HG03196 (cell line): ENCODE data around the gene FGD2.
"Not testable (repeated sequence)": the region's sequence is repeated elsewhere in the genome, so short reads cannot be mapped to it uniquely, and the experiment has no call there.

Experiments
- ATAC-seq: cut with Tn5 transposase; IDR thresholded peaks from one replicate; pipeline ENCODE4 v1.9.1; 2021; ENCODE audit not compliant: unreplicated experiment

The FGD2 gene

DNA sequence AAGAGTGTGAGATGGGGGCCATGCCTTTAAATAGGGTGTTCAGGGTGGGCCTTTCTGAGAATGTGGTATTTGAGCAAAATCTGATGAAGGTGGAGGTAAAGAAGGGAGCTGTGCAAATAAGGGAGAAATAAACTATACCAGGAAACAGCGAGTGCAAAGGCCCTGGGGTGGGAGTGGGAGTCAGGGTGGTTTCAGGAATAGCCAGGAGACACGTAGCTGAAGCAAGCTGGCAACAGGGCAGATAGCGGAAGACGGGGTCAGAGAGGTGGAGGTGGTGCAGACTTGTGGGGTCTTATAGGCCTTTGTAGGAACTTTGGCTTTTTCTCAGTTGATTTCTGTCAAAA is 51.6 kb downstream of the FGD2 start:
- ATAC-seq, result no peak

DNA sequence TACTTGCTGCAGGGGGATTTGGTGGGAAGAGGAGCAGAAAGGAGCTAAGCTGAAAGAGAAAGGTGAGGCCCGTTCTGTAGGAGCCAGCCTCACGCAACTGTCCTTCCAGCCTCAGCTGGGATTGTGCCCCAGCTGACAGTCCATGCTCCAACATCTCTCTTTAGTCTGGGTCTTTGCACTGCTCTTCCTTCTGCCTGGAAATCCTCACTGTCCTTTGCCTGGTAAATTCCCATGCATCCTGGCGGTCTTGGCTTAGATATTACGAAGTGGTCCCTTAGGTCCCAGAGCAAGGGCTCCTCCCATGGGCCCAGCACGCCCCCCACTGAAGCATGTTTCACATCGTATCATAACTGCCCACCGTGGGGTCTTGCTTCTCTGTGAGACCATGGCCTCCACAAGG is 52.2 kb downstream of the FGD2 start:
- ATAC-seq, result no peak

DNA sequence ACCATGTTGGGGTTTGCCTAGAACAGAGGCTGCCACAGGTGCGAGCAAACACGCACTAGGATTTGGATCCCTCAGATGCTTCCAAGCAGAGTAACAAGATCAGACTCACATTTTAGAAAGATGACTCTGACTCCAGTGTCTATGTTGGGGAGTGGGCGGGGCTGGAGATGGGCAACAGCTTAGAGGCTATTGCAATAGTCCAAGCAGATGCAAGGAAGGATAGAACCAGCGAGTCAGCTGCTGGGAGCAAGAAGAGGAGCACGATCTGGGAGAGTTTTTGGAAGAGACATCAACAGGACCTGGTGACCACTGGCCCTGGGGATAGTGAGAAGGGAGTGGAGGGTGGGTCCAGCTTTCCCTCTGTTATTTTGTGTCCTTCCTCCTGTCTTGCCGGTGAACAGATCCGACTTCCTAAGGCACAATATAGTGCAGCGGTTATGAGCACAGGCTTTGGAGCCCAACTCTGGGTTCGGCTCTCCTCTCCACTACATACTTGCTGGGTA is 52.7 kb downstream of the FGD2 start:
- no peak for ATAC-seq

DNA sequence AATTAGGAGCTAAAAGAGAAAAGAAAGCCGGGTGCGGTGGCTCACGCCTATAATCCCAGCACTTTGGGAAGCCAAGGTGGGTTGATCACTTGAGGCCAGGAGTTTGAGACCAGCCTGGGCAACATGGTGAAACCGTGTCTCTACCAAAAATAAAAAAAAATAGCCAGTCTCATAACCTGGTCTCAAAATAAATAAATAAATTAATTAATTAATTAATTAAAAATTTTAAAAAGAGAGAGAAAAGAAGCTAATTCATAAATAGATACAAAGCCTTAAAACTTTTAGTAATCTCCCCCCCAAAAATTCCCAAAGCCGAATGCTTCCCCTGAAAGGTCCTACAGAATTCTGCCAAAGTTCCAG is 53.5 kb downstream of the FGD2 start:
- not testable (repeated sequence) for ATAC-seq

DNA sequence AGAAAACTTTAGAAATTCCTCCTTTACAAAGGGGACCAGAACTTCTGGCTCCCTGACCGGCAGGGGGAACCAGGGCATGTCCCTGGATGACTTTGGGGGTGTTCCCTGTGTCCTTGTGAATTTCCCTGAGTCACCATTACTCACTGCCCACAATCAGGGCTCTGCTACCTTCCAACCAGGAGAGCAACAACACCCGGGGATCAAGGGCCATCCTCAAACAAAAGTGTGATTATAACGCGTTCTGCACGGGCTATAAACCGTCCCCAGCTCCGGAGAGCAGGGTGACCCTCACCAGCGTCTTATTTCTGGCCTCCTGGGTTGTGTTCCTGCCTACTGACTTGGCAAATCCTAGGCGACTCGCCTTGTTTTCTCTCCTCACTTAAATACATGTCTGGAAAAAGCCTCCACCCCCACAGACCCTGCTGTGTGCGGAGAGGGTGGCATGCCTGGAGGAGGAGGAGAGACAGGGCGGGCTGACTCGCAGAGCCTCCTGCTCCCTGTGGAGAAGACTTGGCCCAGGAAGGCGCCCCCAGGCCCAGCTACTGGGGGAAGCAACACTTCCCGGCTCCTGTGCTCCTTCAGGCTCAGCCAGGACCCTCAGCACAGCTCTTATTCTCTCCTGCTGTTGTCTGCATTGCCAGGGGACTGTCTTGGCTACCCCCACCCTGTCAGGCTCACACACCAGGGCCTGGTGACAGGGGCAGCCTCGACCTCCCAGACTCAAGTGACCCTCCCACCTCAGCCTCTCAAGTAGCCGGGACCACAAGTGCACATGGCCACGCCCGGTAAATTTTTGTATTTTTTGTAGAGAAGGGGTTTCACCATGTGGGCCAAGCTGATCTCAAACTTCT is 54.1 kb downstream of the FGD2 start:
- no peak for ATAC-seq

DNA sequence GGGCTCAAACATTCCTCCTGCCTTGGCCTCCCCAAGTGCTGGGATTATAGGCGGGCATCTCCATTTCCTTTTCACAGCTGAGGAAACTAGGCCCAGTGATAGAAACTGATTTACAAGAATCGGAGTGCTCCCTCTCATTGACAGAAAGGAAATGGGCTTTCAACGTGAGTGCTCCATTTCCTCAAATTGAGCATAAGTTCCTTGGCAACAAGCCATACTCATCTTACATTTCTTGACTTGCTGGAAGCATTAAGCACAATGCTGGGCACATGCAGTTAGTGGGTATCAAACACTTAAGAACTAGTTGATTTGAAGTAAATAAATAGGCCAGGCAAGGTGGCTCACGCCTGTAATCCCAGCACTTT is 54.7 kb downstream of the FGD2 start:
- ATAC-seq, result no peak

DNA sequence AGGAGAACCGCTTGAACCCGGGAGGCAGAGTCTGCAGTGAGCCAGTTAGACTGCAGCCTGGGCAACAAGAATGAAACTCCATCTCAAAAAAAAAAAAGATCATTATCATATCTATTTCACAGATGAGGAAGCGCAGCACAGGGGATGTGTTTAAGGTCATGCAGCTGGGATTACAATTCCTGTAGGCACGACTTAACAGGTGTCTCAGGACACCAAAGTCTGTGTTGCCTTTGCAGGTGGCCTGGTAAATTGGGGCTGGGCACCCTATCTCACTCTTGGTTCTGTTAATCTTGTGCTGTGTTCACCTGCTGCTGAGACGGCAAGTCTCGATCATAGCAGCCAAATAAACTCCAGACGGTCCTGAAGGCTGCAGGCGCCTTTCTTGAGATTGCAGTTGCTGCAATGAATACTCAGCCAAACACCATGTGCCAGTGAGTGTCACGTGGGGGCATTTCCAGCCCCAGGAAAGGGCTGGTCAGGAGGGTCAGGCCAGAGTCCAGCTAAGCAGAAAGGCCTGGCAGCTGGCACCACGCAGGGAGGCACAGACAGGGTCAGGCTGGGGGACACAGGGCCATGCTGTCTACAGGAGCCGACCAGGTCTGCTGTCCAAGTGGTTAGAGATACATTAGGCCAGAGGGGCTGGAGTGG is 55.8 kb downstream of the FGD2 start:
- no peak for ATAC-seq

DNA sequence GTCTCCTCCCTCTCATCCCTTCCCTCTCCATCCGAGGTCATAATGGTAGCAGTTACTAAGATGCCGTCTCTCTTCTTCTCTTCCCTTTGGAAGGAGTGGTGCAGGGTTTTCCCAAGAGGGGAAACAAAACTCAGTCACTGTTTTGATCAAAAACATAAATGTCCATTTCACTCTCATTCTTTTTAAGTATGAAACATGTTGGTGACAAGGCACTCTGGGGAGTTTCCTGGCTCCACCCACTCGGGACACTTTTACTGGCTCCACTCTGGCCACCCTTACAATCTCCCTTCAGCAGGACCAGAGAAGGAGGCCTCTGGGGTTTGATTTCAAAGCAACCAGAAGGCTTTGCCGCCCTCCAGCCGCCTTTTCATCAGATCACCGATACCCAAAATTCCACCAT is 57.0 kb downstream of the FGD2 start:
- ATAC-seq, result no peak

DNA sequence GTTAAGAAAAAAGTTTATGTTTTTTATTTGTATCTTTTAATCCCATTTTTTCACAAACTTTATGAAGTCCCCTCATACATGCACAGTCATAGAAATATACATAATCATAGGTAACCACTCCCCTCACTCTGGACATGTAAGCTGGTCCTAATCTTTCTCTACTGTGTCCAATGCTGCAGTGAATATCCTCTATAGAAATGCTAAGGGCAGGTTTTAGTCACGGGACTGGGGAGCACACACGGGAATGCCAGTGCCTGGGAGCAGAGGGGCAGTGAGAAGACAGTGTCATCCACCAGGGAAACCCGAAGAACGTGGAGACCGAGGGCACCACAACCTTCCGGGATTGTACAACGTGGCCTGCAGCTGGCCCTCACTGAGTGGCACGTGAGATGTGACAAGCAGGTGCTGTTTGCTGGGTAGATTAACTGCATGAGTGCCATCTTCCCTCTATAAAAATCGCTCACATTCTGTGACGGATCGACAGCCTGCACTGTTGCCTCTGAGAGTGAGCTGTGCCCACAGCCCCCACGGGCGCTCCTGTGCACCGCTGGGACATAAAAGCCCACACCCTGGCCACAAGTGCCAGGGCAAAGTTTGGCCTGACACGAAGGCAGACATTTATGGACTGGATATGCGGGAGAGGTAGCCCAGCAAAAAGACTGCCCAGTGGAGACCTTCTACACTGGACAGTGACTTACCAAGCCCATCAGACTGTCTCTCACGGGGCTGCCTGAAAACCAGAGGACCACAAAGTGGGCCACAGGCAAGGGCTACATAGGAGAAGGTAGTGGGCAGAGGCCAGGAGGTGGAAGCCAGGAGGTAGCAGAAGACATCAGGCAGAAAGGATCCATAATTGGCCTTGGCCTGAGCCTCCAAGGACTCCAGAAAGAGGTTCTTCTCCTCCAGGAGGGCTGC is 63.2 kb downstream of the FGD2 start:
- ATAC-seq, result no peak

DNA sequence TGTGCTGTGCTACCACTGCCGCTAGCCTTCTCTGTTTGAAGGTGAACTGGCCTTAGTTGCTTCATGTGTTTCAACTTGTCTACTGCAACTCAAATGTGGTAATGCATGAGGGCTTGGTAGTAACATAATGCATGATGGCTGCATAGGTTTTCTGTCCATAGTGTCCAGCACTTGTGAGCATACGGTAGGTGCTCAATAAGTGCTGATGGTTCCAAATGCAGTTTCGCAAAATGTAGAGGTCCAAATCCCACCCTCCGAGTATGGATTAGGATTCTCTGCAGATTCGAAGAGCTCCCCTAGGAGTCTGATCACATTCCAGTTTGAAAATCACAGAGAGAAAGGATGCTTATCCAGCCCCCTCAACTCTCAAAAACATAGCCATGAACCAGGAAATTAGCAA is 64.2 kb downstream of the FGD2 start:
- no peak for ATAC-seq

DNA sequence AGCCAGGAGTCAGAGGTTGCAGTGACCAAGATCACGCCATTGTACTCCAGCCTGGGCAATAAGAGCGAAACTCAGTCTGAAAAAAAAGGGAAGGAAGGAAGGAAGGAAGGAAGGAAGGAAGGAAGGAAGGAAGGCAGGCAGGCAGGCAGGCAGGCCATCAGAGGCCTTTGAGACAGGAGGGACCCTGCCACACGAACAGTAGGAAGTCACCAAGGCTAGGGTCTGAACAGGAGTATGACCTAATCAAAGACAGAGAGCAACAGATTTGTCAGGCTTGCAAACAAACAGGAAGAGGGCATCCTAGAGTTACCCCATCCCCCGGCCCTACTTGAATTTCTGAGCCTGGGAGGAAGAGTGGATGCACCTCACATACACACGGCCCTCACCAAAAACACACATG is 67.1 kb downstream of the FGD2 start:
- ATAC-seq, result no peak

DNA sequence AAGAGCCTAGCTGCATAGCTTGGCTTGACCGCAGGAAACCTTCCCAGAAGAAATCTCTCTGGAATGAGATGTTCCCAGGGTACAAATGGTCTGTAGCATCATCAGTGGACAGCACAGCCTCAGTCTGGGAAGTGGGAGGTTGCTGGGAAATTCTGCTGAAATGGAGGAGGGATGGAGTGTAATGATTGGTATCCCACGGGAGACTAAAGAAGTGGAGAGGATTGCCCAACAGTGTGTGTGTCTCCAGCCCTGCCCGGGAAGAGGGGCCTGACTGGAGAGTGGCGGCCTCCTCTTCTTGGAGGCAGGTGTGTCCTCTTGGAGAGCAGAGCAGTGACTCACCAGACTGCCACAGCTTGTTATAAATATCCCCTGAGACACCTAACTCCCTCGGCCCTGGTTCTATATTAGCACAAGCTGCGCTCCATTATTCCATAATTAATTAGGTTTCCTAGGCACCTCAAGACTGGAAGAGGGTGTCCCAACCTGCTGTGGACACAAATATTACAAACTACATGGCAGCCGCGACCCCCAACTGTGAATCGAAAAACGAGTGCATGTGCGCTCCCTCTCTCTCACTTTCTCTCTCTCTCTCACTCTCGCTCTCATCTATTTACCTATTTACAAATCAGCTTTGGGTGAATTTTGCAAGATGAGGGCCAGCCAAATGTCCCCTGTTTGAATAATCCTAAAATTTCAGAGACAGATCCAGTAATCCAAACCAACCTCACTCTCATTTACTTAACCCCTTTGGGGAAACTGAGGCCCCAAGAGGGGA is 68.8 kb downstream of the FGD2 start:
- ATAC-seq, result no peak

DNA sequence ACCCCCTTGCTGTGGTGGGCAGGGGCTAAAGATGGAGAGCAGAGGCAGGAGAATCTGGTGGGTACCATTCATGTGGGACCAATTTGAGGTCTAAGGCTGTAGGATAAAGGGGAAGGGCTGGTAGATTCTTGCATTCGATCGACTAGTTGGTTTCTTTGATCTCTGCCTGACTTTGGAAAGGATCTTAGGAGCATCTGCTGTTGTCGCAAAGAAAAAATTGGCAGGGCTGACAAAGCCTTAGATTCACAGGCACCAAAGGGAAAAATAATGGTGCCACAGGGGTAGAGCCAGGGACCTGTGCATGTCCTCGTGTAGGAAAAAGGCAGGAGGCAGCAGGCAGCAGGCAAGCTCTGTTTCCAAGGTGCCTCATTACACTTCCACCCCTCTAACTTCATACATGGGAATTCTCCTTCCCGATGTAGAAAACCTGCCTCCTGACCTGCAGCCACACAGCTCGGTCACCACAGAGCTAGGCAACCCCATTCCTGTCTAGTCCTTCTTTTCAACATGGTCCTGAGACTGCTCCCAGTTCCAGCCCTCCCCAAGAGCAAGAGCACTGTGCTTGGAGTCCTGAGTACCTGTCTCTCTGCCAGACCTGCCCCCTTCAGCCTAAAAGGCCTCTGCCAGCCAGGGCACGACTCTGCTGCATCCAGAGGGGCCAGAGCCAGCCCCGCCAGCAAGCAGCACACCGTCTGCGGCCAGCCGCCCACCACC is 71.9 kb downstream of the FGD2 start:
- ATAC-seq, result no peak

DNA sequence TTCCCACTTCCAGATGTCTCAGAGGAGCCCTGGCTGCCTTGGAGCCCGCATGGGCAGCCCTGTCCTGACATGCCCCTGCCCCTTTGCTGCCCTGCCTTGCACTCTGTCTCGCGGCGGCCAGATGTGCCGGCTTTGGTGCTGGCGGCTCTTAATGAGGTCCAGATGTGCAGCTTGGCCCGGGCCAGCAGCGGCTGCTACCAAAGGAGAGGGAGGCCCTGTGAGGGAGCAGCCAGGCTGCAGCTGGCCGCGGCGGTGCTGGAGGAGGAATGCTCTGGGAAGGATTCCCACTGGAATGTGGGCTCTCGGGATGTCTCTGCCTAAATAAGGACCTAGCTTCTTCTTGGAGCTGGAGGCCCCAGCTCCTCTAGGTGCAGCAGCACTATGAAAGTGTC is 72.4 kb downstream of the FGD2 start:
- no peak for ATAC-seq
